ENCODE data around the gene ZNF468.
"Not testable (repeated sequence)": the region's sequence is repeated elsewhere in the genome, so short reads cannot be mapped to it uniquely, and the experiment has no call there.

DNA sequence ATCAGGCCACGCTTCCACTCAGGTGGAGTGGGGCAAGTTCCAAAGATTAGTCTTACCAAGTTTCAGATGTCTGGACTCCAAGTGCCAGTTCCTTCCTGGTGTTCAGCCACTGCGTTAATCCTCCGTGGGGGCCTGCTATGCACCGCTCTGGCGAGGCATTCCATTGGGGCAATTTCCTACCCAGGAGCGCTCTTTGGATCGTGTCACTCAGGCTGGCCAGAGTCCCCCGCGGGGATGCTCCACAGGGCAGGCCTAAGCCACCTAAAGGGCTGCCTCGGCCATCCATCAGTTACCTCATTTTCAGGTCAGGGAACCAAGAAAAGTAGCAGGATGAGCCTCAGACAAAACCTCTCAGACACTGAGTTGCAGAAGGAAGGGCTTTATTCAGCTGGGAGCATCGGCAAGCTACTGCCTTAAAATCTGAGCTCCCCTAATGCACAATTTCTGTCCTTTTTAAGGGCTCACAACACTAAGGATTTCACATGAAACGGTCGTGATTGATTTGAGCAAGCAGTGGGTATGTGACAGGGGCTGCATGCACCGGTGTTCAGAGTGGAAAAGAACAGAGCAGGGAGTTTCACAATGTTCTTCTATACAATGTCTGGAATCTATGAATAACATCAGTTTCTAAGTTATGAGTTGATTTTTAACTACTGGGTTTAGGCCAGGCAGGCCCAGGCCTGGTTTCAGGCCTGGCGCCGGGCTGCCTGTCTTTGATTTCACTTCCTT, 46.8 kb upstream of the ZNF468 start:
- TF ChIP-seq, protein P1, sequence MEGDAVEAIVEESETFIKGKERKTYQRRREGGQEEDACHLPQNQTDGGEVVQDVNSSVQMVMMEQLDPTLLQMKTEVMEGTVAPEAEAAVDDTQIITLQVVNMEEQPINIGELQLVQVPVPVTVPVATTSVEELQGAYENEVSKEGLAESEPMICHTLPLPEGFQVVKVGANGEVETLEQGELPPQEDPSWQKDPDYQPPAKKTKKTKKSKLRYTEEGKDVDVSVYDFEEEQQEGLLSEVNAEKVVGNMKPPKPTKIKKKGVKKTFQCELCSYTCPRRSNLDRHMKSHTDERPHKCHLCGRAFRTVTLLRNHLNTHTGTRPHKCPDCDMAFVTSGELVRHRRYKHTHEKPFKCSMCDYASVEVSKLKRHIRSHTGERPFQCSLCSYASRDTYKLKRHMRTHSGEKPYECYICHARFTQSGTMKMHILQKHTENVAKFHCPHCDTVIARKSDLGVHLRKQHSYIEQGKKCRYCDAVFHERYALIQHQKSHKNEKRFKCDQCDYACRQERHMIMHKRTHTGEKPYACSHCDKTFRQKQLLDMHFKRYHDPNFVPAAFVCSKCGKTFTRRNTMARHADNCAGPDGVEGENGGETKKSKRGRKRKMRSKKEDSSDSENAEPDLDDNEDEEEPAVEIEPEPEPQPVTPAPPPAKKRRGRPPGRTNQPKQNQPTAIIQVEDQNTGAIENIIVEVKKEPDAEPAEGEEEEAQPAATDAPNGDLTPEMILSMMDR (conservative IDR thresholded peaks at IDR 0.05 in 1 of 2, IDR thresholded peaks at IDR 0.05 in 1 of 2; ENCODE audit: low read depth in 1 of 2, low read length in 2 of 2): not testable (repeated sequence)
- TF ChIP-seq EZH2 (IDR thresholded peaks at IDR 0.05; ENCODE audit: low read length, missing control alignments): not testable (repeated sequence)

All from fibroblast of lung (primary cell).